Measurements from ENCODE around the gene TFCP2L1.

The TFCP2L1 gene

GRCh38 chr2:121214296-121214695, 70.7 kb downstream of the TFCP2L1 start:
- no peak overlapping the region for H3K27ac ChIP-seq (ENCODE audit: low read depth, low read length)
- no peak overlapping the region for H3K9ac ChIP-seq (ENCODE audit: low read length)
- no peaks in the 10 kb centered on the region for H3K4me1 ChIP-seq (ENCODE audit: control insufficient read depth, insufficient read depth, low read length)
- no peaks in the 10 kb centered on the region for H3K36me3 ChIP-seq (ENCODE audit: control insufficient read depth, insufficient read depth, low read length)
- H3K4me3 ChIP-seq (ENCODE audit: low read length), result no peak overlapping the region
- no peaks in the 10 kb centered on the region for H3K27me3 ChIP-seq (ENCODE audit: control insufficient read depth, insufficient read depth, low read length)

- Histone ChIP-seq H3K27ac (ENCODE audit: low read depth, low read length) (no peak overlapping the region), H3K4me3 (ENCODE audit: low read length) (no peak overlapping the region), H3K9ac (ENCODE audit: low read length) (no peak overlapping the region), H3K4me1 (ENCODE audit: control insufficient read depth, insufficient read depth, low read length) (no peaks in the 10 kb centered on the region), H3K27me3 (ENCODE audit: control insufficient read depth, insufficient read depth, low read length) (no peaks in the 10 kb centered on the region), H3K36me3 (ENCODE audit: control insufficient read depth, insufficient read depth, low read length) (no peaks in the 10 kb centered on the region)
Measured at GRCh38 chr2:121213386-121213785, 71.6 kb downstream of the TFCP2L1 start.

- no peak overlapping the region for H3K27ac ChIP-seq (ENCODE audit: low read depth, low read length)
- no peaks in the 10 kb centered on the region for H3K4me1 ChIP-seq (ENCODE audit: control insufficient read depth, insufficient read depth, low read length)
- no peaks in the 10 kb centered on the region for H3K27me3 ChIP-seq (ENCODE audit: control insufficient read depth, insufficient read depth, low read length)
- H3K4me3 ChIP-seq (ENCODE audit: low read length), result no peak overlapping the region
- H3K9ac ChIP-seq (ENCODE audit: low read length), result no peak overlapping the region
- no peaks in the 10 kb centered on the region for H3K36me3 ChIP-seq (ENCODE audit: control insufficient read depth, insufficient read depth, low read length)
Measured at GRCh38 chr2:121212661-121213325, 72.2 kb downstream of the TFCP2L1 start.

- Histone ChIP-seq H3K9ac (ENCODE audit: low read length) (no peak overlapping the region), H3K27ac (ENCODE audit: low read depth, low read length) (no peak overlapping the region), H3K27me3 (ENCODE audit: control insufficient read depth, insufficient read depth, low read length) (no peaks in the 10 kb centered on the region), H3K36me3 (ENCODE audit: control insufficient read depth, insufficient read depth, low read length) (no peaks in the 10 kb centered on the region), H3K4me3 (ENCODE audit: low read length) (no peak overlapping the region), H3K4me1 (ENCODE audit: control insufficient read depth, insufficient read depth, low read length) (no peaks in the 10 kb centered on the region)
Measured at GRCh38 chr2:121211689-121212151, 73.3 kb downstream of the TFCP2L1 start.

GRCh38 chr2:121211251-121211650, 73.8 kb downstream of the TFCP2L1 start:
- Histone ChIP-seq H3K4me3 (ENCODE audit: low read length) (no peak overlapping the region), H3K4me1 (ENCODE audit: control insufficient read depth, insufficient read depth, low read length) (no peaks in the 10 kb centered on the region), H3K9ac (ENCODE audit: low read length) (no peak overlapping the region), H3K27me3 (ENCODE audit: control insufficient read depth, insufficient read depth, low read length) (no peaks in the 10 kb centered on the region), H3K36me3 (ENCODE audit: control insufficient read depth, insufficient read depth, low read length) (no peaks in the 10 kb centered on the region), H3K27ac (ENCODE audit: low read depth, low read length) (no peak overlapping the region)

- Histone ChIP-seq H3K36me3 (ENCODE audit: control insufficient read depth, insufficient read depth, low read length) (no peaks in the 10 kb centered on the region), H3K4me1 (ENCODE audit: control insufficient read depth, insufficient read depth, low read length) (no peaks in the 10 kb centered on the region), H3K27ac (ENCODE audit: low read depth, low read length) (no peak overlapping the region), H3K27me3 (ENCODE audit: control insufficient read depth, insufficient read depth, low read length) (no peaks in the 10 kb centered on the region), H3K4me3 (ENCODE audit: low read length) (no peak overlapping the region), H3K9ac (ENCODE audit: low read length) (no peak overlapping the region)
Measured at GRCh38 chr2:121210691-121211090, 74.3 kb downstream of the TFCP2L1 start.

- no peaks in the 10 kb centered on the region for H3K36me3 ChIP-seq (ENCODE audit: control insufficient read depth, insufficient read depth, low read length)
- H3K27me3 ChIP-seq (ENCODE audit: control insufficient read depth, insufficient read depth, low read length), result no peaks in the 10 kb centered on the region
- no peak overlapping the region for H3K9ac ChIP-seq (ENCODE audit: low read length)
- no peak overlapping the region for H3K4me3 ChIP-seq (ENCODE audit: low read length)
- no peak overlapping the region for H3K27ac ChIP-seq (ENCODE audit: low read depth, low read length)
- no peaks in the 10 kb centered on the region for H3K4me1 ChIP-seq (ENCODE audit: control insufficient read depth, insufficient read depth, low read length)
Measured at GRCh38 chr2:121209014-121209610, 75.9 kb downstream of the TFCP2L1 start.

GRCh38 chr2:121207494-121207893, 77.5 kb downstream of the TFCP2L1 start:
- Histone ChIP-seq H3K4me1 (ENCODE audit: control insufficient read depth, insufficient read depth, low read length) (no peaks in the 10 kb centered on the region), H3K9ac (ENCODE audit: low read length) (no peak overlapping the region), H3K4me3 (ENCODE audit: low read length) (no peak overlapping the region), H3K27me3 (ENCODE audit: control insufficient read depth, insufficient read depth, low read length) (no peaks in the 10 kb centered on the region), H3K36me3 (ENCODE audit: control insufficient read depth, insufficient read depth, low read length) (no peaks in the 10 kb centered on the region), H3K27ac (ENCODE audit: low read depth, low read length) (no peak overlapping the region)

GRCh38 chr2:121205321-121205942, 79.6 kb downstream of the TFCP2L1 start:
- Histone ChIP-seq H3K4me1 (ENCODE audit: control insufficient read depth, insufficient read depth, low read length) (no peaks in the 10 kb centered on the region), H3K27me3 (ENCODE audit: control insufficient read depth, insufficient read depth, low read length) (no peaks in the 10 kb centered on the region), H3K4me3 (ENCODE audit: low read length) (no peak overlapping the region), H3K27ac (ENCODE audit: low read depth, low read length) (no peak overlapping the region), H3K36me3 (ENCODE audit: control insufficient read depth, insufficient read depth, low read length) (no peaks in the 10 kb centered on the region), H3K9ac (ENCODE audit: low read length) (no peak overlapping the region)

GRCh38 chr2:121203591-121204249, 81.3 kb downstream of the TFCP2L1 start:
- no peak overlapping the region for H3K9ac ChIP-seq (ENCODE audit: low read length)
- no peaks in the 10 kb centered on the region for H3K4me1 ChIP-seq (ENCODE audit: control insufficient read depth, insufficient read depth, low read length)
- no peaks in the 10 kb centered on the region for H3K27me3 ChIP-seq (ENCODE audit: control insufficient read depth, insufficient read depth, low read length)
- H3K27ac ChIP-seq (ENCODE audit: low read depth, low read length), result no peak overlapping the region
- H3K4me3 ChIP-seq (ENCODE audit: low read length), result no peak overlapping the region
- H3K36me3 ChIP-seq (ENCODE audit: control insufficient read depth, insufficient read depth, low read length), result no peaks in the 10 kb centered on the region

GRCh38 chr2:121202541-121203310, 82.3 kb downstream of the TFCP2L1 start:
- Histone ChIP-seq H3K9ac (ENCODE audit: low read length) (no peak overlapping the region), H3K4me1 (ENCODE audit: control insufficient read depth, insufficient read depth, low read length) (no peaks in the 10 kb centered on the region), H3K36me3 (ENCODE audit: control insufficient read depth, insufficient read depth, low read length) (no peaks in the 10 kb centered on the region), H3K27me3 (ENCODE audit: control insufficient read depth, insufficient read depth, low read length) (no peaks in the 10 kb centered on the region), H3K4me3 (ENCODE audit: low read length) (no peak overlapping the region), H3K27ac (ENCODE audit: low read depth, low read length) (no peak overlapping the region)

GRCh38 chr2:121201796-121202195, 83.2 kb downstream of the TFCP2L1 start:
- Histone ChIP-seq H3K27me3 (ENCODE audit: control insufficient read depth, insufficient read depth, low read length) (no peaks in the 10 kb centered on the region), H3K4me3 (ENCODE audit: low read length) (no peak overlapping the region), H3K9ac (ENCODE audit: low read length) (no peak overlapping the region), H3K36me3 (ENCODE audit: control insufficient read depth, insufficient read depth, low read length) (no peaks in the 10 kb centered on the region), H3K4me1 (ENCODE audit: control insufficient read depth, insufficient read depth, low read length) (no peaks in the 10 kb centered on the region), H3K27ac (ENCODE audit: low read depth, low read length) (no peak overlapping the region)

Data from rectal smooth muscle tissue (tissue), 1 donor.